Activated CD4-positive, alpha-beta memory T cell treated with anti-CD3 and anti-CD28 coated beads for 36 hours (primary cell): ENCODE measurements around the gene MT1G. TPM values are rescaled to one million over a fixed set of nuclear protein-coding genes. Genes with fewer than 3 reads are reported as not detected.
A peak's percentile ranks its signal among the peaks of the same experiment; 100 is the strongest.

Experiments used
- CTCF ChIA-PET: fragments of 350-600 bp; sonication (Branson Sonifier 250); formaldehyde crosslinking; loops from one replicate; lab custom pipeline; 2021; ENCODE audit warnings: antibody characterized with exemption, inconsistent platforms; lab: Charles Lee
- POLR2A ChIA-PET: fragments of 350-600 bp; sonication (Branson Sonifier 250); formaldehyde crosslinking; loops from one replicate; lab custom pipeline; 2021; ENCODE audit warnings: antibody characterized with exemption; lab: Charles Lee
- DNase-seq: peaks from one replicate; pipeline ENCODE4 v3.0.0-alpha.2; 2020
- H3K27ac Mint-ChIP-seq: one replicate; pipeline ENCODE4 v1.8.0; 2021; ENCODE audit warnings: mixed read lengths
- H3K27me3 Mint-ChIP-seq: one replicate; pipeline ENCODE4 v1.8.0; 2021; ENCODE audit warnings: mixed read lengths
- H3K36me3 Mint-ChIP-seq: one replicate; pipeline ENCODE4 v1.8.0; 2021; ENCODE audit warnings: mixed read lengths
- H3K4me1 Mint-ChIP-seq: one replicate; pipeline ENCODE4 v1.8.0; 2021; ENCODE audit warnings: low read depth, mixed read lengths
- H3K4me3 Mint-ChIP-seq: one replicate; pipeline ENCODE4 v1.8.0; 2021; ENCODE audit warnings: mild to moderate bottlenecking, mixed read lengths
- H3K9me3 Mint-ChIP-seq: one replicate; pipeline ENCODE4 v1.8.0; 2021; ENCODE audit warnings: mixed read lengths
- intact Hi-C: fragments of 100-400 bp; cut with micrococcal nuclease; formaldehyde crosslinking; loops from one replicate; pipeline ENCODE4 v1.15.1; 2023
- total RNA-seq, 2 experiments: library from RNA; stranded (reverse); gene quantifications; one replicate each; pipeline ENCODE4 v1.2.3, GENCODE V29; 2021

MT1G gene
- total RNA-seq, 2 experiments from 2014 or later: 5.0 to 5.8 TPM

GRCh38 chr16:56700631-56701030 is 32.8 kb upstream of the MT1G start:
- ChIA-PET CTCF (interaction anchor here (1.3 to 4.0 kb wide), 9 partner anchors 17 to 186 kb away, joined by 3 to 140 read pairs (median 24); partner anchors contain the start of genes MT1X and MT2A), POLR2A (interaction anchor here (0.9 kb wide), 1 partner anchor 18 kb away, joined by 3 read pairs; no protein-coding TSS in a partner anchor)
- H3K36me3 Mint-ChIP-seq: no peaks in the 10 kb centered on the region
- no peaks in the 10 kb centered on the region for H3K27me3 Mint-ChIP-seq
- intact Hi-C loops: no loop called here
- no peak overlapping the region for H3K27ac Mint-ChIP-seq
- peaks cover 7% of the 10 kb centered on the region for H3K4me1 Mint-ChIP-seq
- H3K9me3 Mint-ChIP-seq: no peaks in the 10 kb centered on the region
- DNase-seq: no peak
- no peak overlapping the region for H3K4me3 Mint-ChIP-seq

- DNase-seq: no peak
- intact Hi-C loops: no loop called here
- Mint-ChIP-seq H3K4me3 (no peak overlapping the region), H3K9me3 (no peaks in the 10 kb centered on the region), H3K36me3 (no peaks in the 10 kb centered on the region), H3K27ac (no peak overlapping the region), H3K27me3 (no peaks in the 10 kb centered on the region), H3K4me1 (peaks cover 7% of the 10 kb centered on the region)
- POLR2A ChIA-PET: interaction anchor here (0.9 kb wide), 1 partner anchor 17 kb away, joined by 3 read pairs; no protein-coding TSS in a partner anchor
- CTCF ChIA-PET: interaction anchor here (1.3 to 4.0 kb wide), 6 partner anchors 17 to 186 kb away, joined by 3 to 140 read pairs (median 30); partner anchors contain the start of gene MT1X
Observed at GRCh38 chr16:56700195-56700594, 32.3 kb upstream of the MT1G start.

- ChIA-PET CTCF (interaction anchor here (2.2 kb wide), 1 partner anchor 121 kb away, joined by 8 read pairs; no protein-coding TSS in a partner anchor), POLR2A (no interaction called here)
- H3K36me3 Mint-ChIP-seq: no peaks in the 10 kb centered on the region
- no peaks in the 10 kb centered on the region for H3K9me3 Mint-ChIP-seq
- no peak for DNase-seq
- H3K27me3 Mint-ChIP-seq: no peaks in the 10 kb centered on the region
- no peak overlapping the region for H3K4me3 Mint-ChIP-seq
- H3K27ac Mint-ChIP-seq: no peak overlapping the region
- peaks cover 7% of the 10 kb centered on the region for H3K4me1 Mint-ChIP-seq
- intact Hi-C loops: no loop called here
Observed at GRCh38 chr16:56697456-56698155, 29.7 kb upstream of the MT1G start.

- POLR2A ChIA-PET: no interaction called here
- H3K9me3 Mint-ChIP-seq: no peaks in the 10 kb centered on the region
- no peak overlapping the region for H3K4me3 Mint-ChIP-seq
- DNase-seq: no peak
- H3K4me1 Mint-ChIP-seq: no peaks in the 10 kb centered on the region
- no peaks in the 10 kb centered on the region for H3K36me3 Mint-ChIP-seq
- CTCF ChIA-PET: interaction anchor here (0.7 kb wide), 1 partner anchor 11 kb away, joined by 4 read pairs; no protein-coding TSS in a partner anchor
- no peaks in the 10 kb centered on the region for H3K27me3 Mint-ChIP-seq
- intact Hi-C loops: no loop called here
- H3K27ac Mint-ChIP-seq: no peak overlapping the region
Observed at GRCh38 chr16:56695246-56695645, 27.4 kb upstream of the MT1G start.

GRCh38 chr16:56691885-56692284 is 24.0 kb upstream of the MT1G start:
- H3K4me3 Mint-ChIP-seq: no peak overlapping the region
- intact Hi-C loops: no loop called here
- H3K27me3 Mint-ChIP-seq: no peaks in the 10 kb centered on the region
- no peaks in the 10 kb centered on the region for H3K4me1 Mint-ChIP-seq
- CTCF ChIA-PET: no interaction called here
- DNase-seq: no peak
- H3K9me3 Mint-ChIP-seq: no peaks in the 10 kb centered on the region
- H3K36me3 Mint-ChIP-seq: peaks cover 2% of the 10 kb centered on the region
- no peak overlapping the region for H3K27ac Mint-ChIP-seq
- POLR2A ChIA-PET: no interaction called here

GRCh38 chr16:56690420-56691122 is 22.7 kb upstream of the MT1G start:
- ChIA-PET CTCF (no interaction called here), POLR2A (no interaction called here)
- H3K27ac Mint-ChIP-seq: no peak overlapping the region
- no peaks in the 10 kb centered on the region for H3K27me3 Mint-ChIP-seq
- H3K4me3 Mint-ChIP-seq: no peak overlapping the region
- intact Hi-C loops: no loop called here
- peaks cover 10% of the 10 kb centered on the region for H3K36me3 Mint-ChIP-seq
- H3K9me3 Mint-ChIP-seq: peaks cover 3% of the 10 kb centered on the region
- no peak for DNase-seq
- no peaks in the 10 kb centered on the region for H3K4me1 Mint-ChIP-seq

GRCh38 chr16:56689171-56689570 is 21.3 kb upstream of the MT1G start:
- Mint-ChIP-seq H3K4me1 (peaks cover 1% of the 10 kb centered on the region), H3K4me3 (no peak overlapping the region), H3K36me3 (peaks cover 10% of the 10 kb centered on the region), H3K27ac (no peak overlapping the region), H3K27me3 (no peaks in the 10 kb centered on the region), H3K9me3 (peaks cover 3% of the 10 kb centered on the region)
- ChIA-PET CTCF (interaction anchor here (1.3 kb wide), 1 partner anchor 89 kb away, joined by 3 read pairs; no protein-coding TSS in a partner anchor), POLR2A (no interaction called here)
- no peak for DNase-seq
- intact Hi-C loops: no loop called here

GRCh38 chr16:56688762-56689161 is 20.9 kb upstream of the MT1G start:
- intact Hi-C loops: no loop called here
- Mint-ChIP-seq H3K27me3 (no peaks in the 10 kb centered on the region), H3K4me1 (peaks cover 5% of the 10 kb centered on the region), H3K27ac (no peak overlapping the region), H3K4me3 (no peak overlapping the region), H3K36me3 (peaks cover 10% of the 10 kb centered on the region), H3K9me3 (peaks cover 3% of the 10 kb centered on the region)
- DNase-seq: no peak
- ChIA-PET POLR2A (no interaction called here), CTCF (interaction anchor here (1.3 kb wide), 1 partner anchor 88 kb away, joined by 3 read pairs; no protein-coding TSS in a partner anchor)

- H3K27me3 Mint-ChIP-seq: no peaks in the 10 kb centered on the region
- DNase-seq: no peak
- peaks cover 16% of the 10 kb centered on the region for H3K4me1 Mint-ChIP-seq
- H3K27ac Mint-ChIP-seq: no peak overlapping the region
- H3K9me3 Mint-ChIP-seq: peaks cover 3% of the 10 kb centered on the region
- peaks cover 10% of the 10 kb centered on the region for H3K36me3 Mint-ChIP-seq
- no peak overlapping the region for H3K4me3 Mint-ChIP-seq
- ChIA-PET POLR2A (interaction anchor here (0.6 kb wide), 1 partner anchor 10 kb away, joined by 3 read pairs; no protein-coding TSS in a partner anchor), CTCF (no interaction called here)
- intact Hi-C loops: no loop called here
Observed at GRCh38 chr16:56686758-56687157, 18.9 kb upstream of the MT1G start.

GRCh38 chr16:56684926-56685590 is 17.2 kb upstream of the MT1G start:
- no peak overlapping the region for H3K4me3 Mint-ChIP-seq
- H3K36me3 Mint-ChIP-seq: peaks cover 10% of the 10 kb centered on the region
- CTCF ChIA-PET: interaction anchor here (4.3 kb wide), 1 partner anchor 17 kb away, joined by 24 read pairs; no protein-coding TSS in a partner anchor
- DNase-seq: no peak
- no peak overlapping the region for H3K27ac Mint-ChIP-seq
- no peaks in the 10 kb centered on the region for H3K27me3 Mint-ChIP-seq
- POLR2A ChIA-PET: no interaction called here
- intact Hi-C loops: loop anchor here (5.0 kb wide), 1 partner anchor 43 kb away; no protein-coding TSS in a partner anchor
- peaks cover 22% of the 10 kb centered on the region for H3K4me1 Mint-ChIP-seq
- peaks cover 3% of the 10 kb centered on the region for H3K9me3 Mint-ChIP-seq

- no peak for DNase-seq
- Mint-ChIP-seq H3K36me3 (peaks cover 10% of the 10 kb centered on the region), H3K4me3 (peak overlapping the region; percentile 1), H3K27ac (no peak overlapping the region), H3K4me1 (peaks cover 22% of the 10 kb centered on the region), H3K9me3 (peaks cover 3% of the 10 kb centered on the region), H3K27me3 (no peaks in the 10 kb centered on the region)
- ChIA-PET POLR2A (interaction anchor here (2.4 kb wide), 1 partner anchor 59 kb away, joined by 7 read pairs; the partner anchor contains the start of gene MT1E), CTCF (interaction anchor here (1.3 to 4.3 kb wide), 2 partner anchors 17 to 170 kb away, joined by 3 to 24 read pairs; no protein-coding TSS in a partner anchor)
- intact Hi-C loops: loop anchor here (5.0 kb wide), 1 partner anchor 42 kb away; no protein-coding TSS in a partner anchor
Observed at GRCh38 chr16:56684256-56684925, 16.5 kb upstream of the MT1G start.
